Mesendoderm (in vitro differentiated cells): Measurements from ENCODE around the gene SIAH3.
"Not testable (repeated sequence)": the region's sequence is repeated elsewhere in the genome, so short reads cannot be mapped to it uniquely, and the experiment has no call there.

Source experiments
- DNase-seq: peaks from one replicate; pipeline ENCODE4 v3.0.0; 2013
- H2AK5ac ChIP-seq: 2 replicates; pipeline ENCODE4 v1.6.1; 2013; ENCODE audit warnings: low read length, inconsistent platforms
- H2BK120ac ChIP-seq: 2 replicates; pipeline ENCODE4 v1.6.1; 2013; ENCODE audit warnings: low read depth, mild to moderate bottlenecking, low read length, moderate library complexity, mixed read lengths
- H2BK15ac ChIP-seq: replicated peaks from 2 replicates; pipeline ENCODE4 v1.6.1; 2013; ENCODE audit warnings: low read depth, mild to moderate bottlenecking, moderate library complexity
- H2BK5ac ChIP-seq: 2 replicates; pipeline ENCODE4 v1.6.1; 2013; ENCODE audit warnings: low read length, inconsistent platforms
- H3K18ac ChIP-seq: 2 replicates; pipeline ENCODE4 v1.6.1; 2013; ENCODE audit warnings: mild to moderate bottlenecking, low read length, mixed read lengths
- H3K23ac ChIP-seq: one replicate; pipeline ENCODE4 v1.6.1; 2013; ENCODE audit warnings: low read length
- H3K27ac ChIP-seq: 2 replicates; pipeline ENCODE4 v1.5.1; 2013; ENCODE audit warnings: low read depth, mild to moderate bottlenecking, inconsistent platforms, low read length, moderate library complexity
- H3K27me3 ChIP-seq: 2 replicates; pipeline ENCODE4 v1.6.1; 2013; ENCODE audit warnings: low read length, control low read depth, mild to moderate bottlenecking, inconsistent platforms; ENCODE audit not compliant: insufficient read depth, poor library complexity
- H3K36me3 ChIP-seq: 2 replicates; pipeline ENCODE4 v1.6.1; 2013; ENCODE audit warnings: low read length, inconsistent platforms; ENCODE audit not compliant: control insufficient read depth, insufficient read depth
- H3K4ac ChIP-seq: one replicate; pipeline ENCODE4 v1.6.1; 2013; ENCODE audit warnings: low read depth, mild to moderate bottlenecking, low read length, moderate library complexity
- H3K4me1 ChIP-seq: 2 replicates; pipeline ENCODE4 v1.6.1; 2013; ENCODE audit warnings: low read depth, low read length, inconsistent platforms; ENCODE audit not compliant: control insufficient read depth
- H3K4me2 ChIP-seq: 2 replicates; pipeline ENCODE4 v1.6.1; 2013; ENCODE audit warnings: low read length
- H3K4me3 ChIP-seq: 2 replicates; pipeline ENCODE4 v1.5.1; 2013; ENCODE audit warnings: mild to moderate bottlenecking, low read length
- H3K56ac ChIP-seq: one replicate; pipeline ENCODE4 v1.6.1; 2013; ENCODE audit warnings: low read length
- H3K79me1 ChIP-seq: 2 replicates; pipeline ENCODE4 v1.6.1; 2013; ENCODE audit warnings: low read length, inconsistent platforms
- H3K79me2 ChIP-seq: 2 replicates; pipeline ENCODE4 v1.6.1; 2013; ENCODE audit warnings: mild to moderate bottlenecking, low read length; ENCODE audit not compliant: control insufficient read depth, insufficient read depth
- H3K9ac ChIP-seq: 2 replicates; pipeline ENCODE4 v1.6.1; 2013; ENCODE audit warnings: low read length, inconsistent platforms
- H4K5ac ChIP-seq: one replicate; pipeline ENCODE4 v1.6.1; 2013; ENCODE audit warnings: low read length
- H4K8ac ChIP-seq: one replicate; pipeline ENCODE4 v1.6.1; 2013; ENCODE audit warnings: low read depth, mild to moderate bottlenecking, control low read depth, low read length, moderate library complexity
- WGBS: extraction: QIAGEN DNeasy Blood & Tissue Kit; methylation state at CpG from one replicate; pipeline ENCODE4 v1.1.7; 2013; ENCODE audit warnings: low lambda C conversion rate, missing lambda C conversion rate; ENCODE audit not compliant: insufficient coverage; ENCODE audit errors: extremely low coverage; 5-methylcytosine and 5-hydroxymethylcytosine counted together

Gene SIAH3

GRCh38 chr13:45768656-45769479 is 82.7 kb downstream of the SIAH3 start:
- no CpG with 5 or more reads among the region's 4 CpGs for WGBS
- no peak overlapping the region for H3K27ac ChIP-seq

GRCh38 chr13:45765464-45765863 is 86.1 kb downstream of the SIAH3 start:
- H3K4ac ChIP-seq, result no peak overlapping the region
- no peak overlapping the region for H4K8ac ChIP-seq
- no peak overlapping the region for H3K27ac ChIP-seq
- no peaks in the 10 kb centered on the region for H3K79me1 ChIP-seq
- no CpG with 5 or more reads among the region's 4 CpGs for WGBS
- H3K4me1 ChIP-seq, result peaks cover 7% of the 10 kb centered on the region
- no peak overlapping the region for H3K18ac ChIP-seq
- no peak overlapping the region for H4K5ac ChIP-seq
- DNase-seq, result peak; percentile 20
- H2BK120ac ChIP-seq, result no peak overlapping the region
- H2BK5ac ChIP-seq, result no peak overlapping the region
- H3K79me2 ChIP-seq, result no peaks in the 10 kb centered on the region
- no peak overlapping the region for H2BK15ac ChIP-seq
- no peak overlapping the region for H3K9ac ChIP-seq
- no peak overlapping the region for H3K4me2 ChIP-seq
- no peak overlapping the region for H2AK5ac ChIP-seq
- no peaks in the 10 kb centered on the region for H3K27me3 ChIP-seq
- no peak overlapping the region for H3K23ac ChIP-seq
- H3K4me3 ChIP-seq, result no peak overlapping the region
- H3K56ac ChIP-seq, result no peak overlapping the region
- no peaks in the 10 kb centered on the region for H3K36me3 ChIP-seq

More at GRCh38 chr13:45768656-45769479, 82.7 kb downstream of the SIAH3 start:
- Histone ChIP-seq H3K4me1 (peaks cover 7% of the 10 kb centered on the region), H2BK120ac (peak overlapping the region; percentile 74), H3K18ac (peak overlapping the region; percentile 86), H4K5ac (no peak overlapping the region), H4K8ac (no peak overlapping the region), H3K56ac (peak overlapping the region; percentile 19), H3K9ac (no peak overlapping the region), H2AK5ac (no peak overlapping the region), H3K4me2 (no peak overlapping the region), H3K36me3 (no peaks in the 10 kb centered on the region), H2BK15ac (peak overlapping the region; percentile 79), H3K4me3 (no peak overlapping the region), H3K4ac (no peak overlapping the region), H3K27me3 (no peaks in the 10 kb centered on the region), H2BK5ac (no peak overlapping the region), H3K79me2 (no peaks in the 10 kb centered on the region), H3K79me1 (no peaks in the 10 kb centered on the region), H3K23ac (no peak overlapping the region)
- DNase-seq, result peak; percentile 64

DNA sequence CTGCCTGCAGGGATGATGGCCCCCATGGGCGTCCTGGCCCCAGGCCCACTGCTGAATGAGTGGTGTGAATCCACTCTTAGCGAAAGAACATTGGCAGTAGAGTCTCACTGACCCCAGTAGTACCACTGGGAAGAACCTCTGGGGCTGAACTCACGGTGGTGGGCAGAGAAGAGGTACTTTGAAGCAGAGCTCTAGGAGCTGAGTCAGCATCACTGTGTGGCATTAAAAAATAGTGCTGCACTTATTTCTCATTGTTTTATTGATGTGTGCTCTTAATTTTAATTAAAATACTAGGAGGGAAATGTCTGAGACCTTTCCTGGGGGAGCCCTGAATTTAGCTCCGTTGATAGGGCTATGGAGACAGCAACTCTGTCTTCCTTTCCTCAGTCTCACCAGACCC is 88.1 kb downstream of the SIAH3 start:
- DNase-seq, result no peak
- Histone ChIP-seq H3K27ac (no peak overlapping the region), H3K79me1 (no peaks in the 10 kb centered on the region), H3K4me1 (no peaks in the 10 kb centered on the region), H2AK5ac (no peak overlapping the region), H4K8ac (no peak overlapping the region), H3K36me3 (no peaks in the 10 kb centered on the region), H2BK120ac (no peak overlapping the region), H3K56ac (no peak overlapping the region), H2BK5ac (no peak overlapping the region), H3K18ac (no peak overlapping the region), H2BK15ac (no peak overlapping the region), H3K27me3 (no peaks in the 10 kb centered on the region), H3K4ac (no peak overlapping the region), H4K5ac (no peak overlapping the region), H3K79me2 (no peaks in the 10 kb centered on the region), H3K4me2 (no peak overlapping the region), H3K23ac (no peak overlapping the region), H3K4me3 (no peak overlapping the region), H3K9ac (no peak overlapping the region)
- WGBS, result no CpG with 5 or more reads among the region's 4 CpGs

- no CpG with 5 or more reads among the region's 3 CpGs for WGBS
- not testable (repeated sequence) for H3K4ac ChIP-seq, H3K56ac ChIP-seq, H3K4me3 ChIP-seq, H2AK5ac ChIP-seq, DNase-seq, H4K5ac ChIP-seq, H2BK5ac ChIP-seq, H3K4me2 ChIP-seq, H3K23ac ChIP-seq, H3K9ac ChIP-seq, H3K4me1 ChIP-seq, H3K18ac ChIP-seq, H3K27ac ChIP-seq, H3K36me3 ChIP-seq, H3K79me2 ChIP-seq, H3K79me1 ChIP-seq, H2BK120ac ChIP-seq, H2BK15ac ChIP-seq, H3K27me3 ChIP-seq, H4K8ac ChIP-seq
These were observed 94.0 kb downstream of the SIAH3 start for GRCh38 chr13:45757589-45757988.

DNA sequence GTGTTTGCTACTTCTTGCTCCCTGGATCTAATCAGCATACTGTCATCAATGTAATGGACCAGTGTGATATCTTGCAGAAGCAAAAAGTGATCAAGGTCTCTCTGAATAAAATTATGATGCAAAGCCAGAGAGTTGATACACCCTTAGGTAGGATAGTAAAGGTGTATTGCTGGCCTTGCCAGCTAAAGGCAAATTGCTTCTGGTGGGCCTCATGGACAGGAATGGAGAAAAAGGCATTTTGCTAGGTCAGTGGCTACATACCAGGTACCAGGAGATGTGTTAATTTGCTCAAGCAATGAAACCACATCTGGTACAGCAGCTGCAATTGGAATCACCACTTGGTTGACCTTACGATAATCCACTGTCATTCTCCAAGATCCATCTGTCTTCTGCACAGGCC is 95.1 kb downstream of the SIAH3 start:
- H3K27me3 ChIP-seq, H3K27ac ChIP-seq, H3K18ac ChIP-seq, H3K36me3 ChIP-seq, DNase-seq, H4K5ac ChIP-seq, H4K8ac ChIP-seq, H3K4me1 ChIP-seq, H2BK120ac ChIP-seq, H3K79me2 ChIP-seq, H3K23ac ChIP-seq, H2BK5ac ChIP-seq, H3K4me3 ChIP-seq, H3K4me2 ChIP-seq, H2AK5ac ChIP-seq, H3K9ac ChIP-seq, H3K4ac ChIP-seq, H3K79me1 ChIP-seq, H2BK15ac ChIP-seq, H3K56ac ChIP-seq: not testable (repeated sequence)
- WGBS, result no CpG with 5 or more reads among the region's 1 CpG

GRCh38 chr13:45752510-45752909 is 99.0 kb downstream of the SIAH3 start:
- WGBS, result no CpG with 5 or more reads among the region's 1 CpG

More at GRCh38 chr13:45752510-45752909, 99.0 kb downstream of the SIAH3 start:
- Histone ChIP-seq H3K23ac (no peak overlapping the region), H3K27ac (no peak overlapping the region), H3K56ac (no peak overlapping the region), H2BK120ac (no peak overlapping the region), H4K5ac (no peak overlapping the region), H3K9ac (no peak overlapping the region), H3K4ac (no peak overlapping the region), H3K79me1 (no peaks in the 10 kb centered on the region), H2AK5ac (no peak overlapping the region), H3K79me2 (no peaks in the 10 kb centered on the region), H2BK5ac (no peak overlapping the region), H3K27me3 (no peaks in the 10 kb centered on the region), H2BK15ac (no peak overlapping the region), H3K4me1 (peaks cover 2% of the 10 kb centered on the region), H3K18ac (no peak overlapping the region), H3K4me2 (no peak overlapping the region), H4K8ac (no peak overlapping the region), H3K36me3 (no peaks in the 10 kb centered on the region), H3K4me3 (no peak overlapping the region)
- no peak for DNase-seq
